GM12878 (cell line): ENCODE data around the gene SLC37A3. TPM values are rescaled to one million over a fixed set of nuclear protein-coding genes. Genes with fewer than 3 reads are reported as not detected.

ENCODE experiments used
- ATAC-seq: fragments of 200-7000 bp; cut with Tn5 transposase; 3 replicates; pipeline ENCODE4 v1.9.1; 2020; ENCODE audit warnings: mild to moderate bottlenecking, moderate library complexity
- BruUV-seq: library from RNA; stranded (reverse); fragments of 400-500 nt; replicated peaks from 2 replicates; lab custom pipeline; 2021; lab: Mats Ljungman, UMichigan
- CTCF ChIA-PET: fragments of 300-600 bp; sonication (Branson Sonifier 250); formaldehyde crosslinking; extraction: SDS; loops from one replicate; lab custom pipeline; 2021; ENCODE audit warnings: inconsistent platforms; lab: Yijun Ruan, JAX
- POLR2A ChIA-PET: fragments of 350-600 bp; formaldehyde crosslinking; extraction: SDS; loops from one replicate; lab custom pipeline; 2021; ENCODE audit warnings: inconsistent platforms; lab: Charles Lee
- RAD21 ChIA-PET: fragments of 300-600 bp; sonication (Branson Sonifier 250); formaldehyde crosslinking; loops from one replicate; lab custom pipeline; 2023; ENCODE audit warnings: antibody characterized with exemption; ENCODE audit not compliant: unreplicated experiment; lab: Charles Lee
- SMC1A ChIA-PET: fragments of 300-600 bp; sonication (Branson Sonifier 250); formaldehyde crosslinking; loops from one replicate; lab custom pipeline; 2023; ENCODE audit not compliant: unreplicated experiment, uncharacterized antibody; lab: Charles Lee
- DNase-seq: peaks from one replicate; pipeline ENCODE4 v3.0.0-alpha.2; 2011; ENCODE audit warnings: low read depth, low spot score
- FAIRE-seq: peaks from 3 replicates; lab custom pipeline; 2011; peaks lifted over from hg19 to GRCh38; lab: Jason Lieb, UNC
- H2AFZ ChIP-seq: 2 replicates; pipeline ENCODE4 v1.6.0; 2011; ENCODE audit warnings: low read depth, low read length, control low read depth; ENCODE audit not compliant: control insufficient read depth
- H3K27ac ChIP-seq: 2 replicates; pipeline ENCODE4 v1.5.1; 2011; ENCODE audit warnings: control low read depth; ENCODE audit not compliant: control insufficient read depth, insufficient read depth
- H3K27me3 ChIP-seq, 2 experiments: replicated peaks in 1 of 2; 2 replicates each; pipeline versions ENCODE4 v1.6.0 to v1.6.1; 2011; ENCODE audit warnings: low read length in 1 of 2; ENCODE audit not compliant: control insufficient read depth in 2 of 2, insufficient read depth in 2 of 2
- H3K36me3 ChIP-seq, 2 experiments: 2 replicates each; pipeline ENCODE4 v1.5.1; 2011; ENCODE audit warnings: low read length in 1 of 2; ENCODE audit not compliant: control insufficient read depth in 2 of 2, insufficient read depth in 2 of 2
- H3K4me1 ChIP-seq: 2 replicates; pipeline ENCODE4 v1.6.1; 2011; ENCODE audit warnings: mild to moderate bottlenecking, low read length, moderate library complexity, mixed read lengths; ENCODE audit not compliant: control insufficient read depth, insufficient read depth
- H3K4me2 ChIP-seq: 2 replicates; pipeline ENCODE4 v1.6.0; 2011; ENCODE audit warnings: control low read depth; ENCODE audit not compliant: control insufficient read depth, insufficient read depth
- H3K4me3 ChIP-seq: fragments of 200-600 bp; sonication (generic); 2 replicates; pipeline ENCODE4 v1.5.1; 2016
- H3K79me2 ChIP-seq: 2 replicates; pipeline ENCODE4 v1.6.0; 2011; ENCODE audit warnings: low read length; ENCODE audit not compliant: control insufficient read depth, insufficient read depth
- H3K9ac ChIP-seq: 2 replicates; pipeline ENCODE4 v1.8.0; 2011; ENCODE audit warnings: low read length, control low read depth, mixed read lengths; ENCODE audit not compliant: control insufficient read depth, insufficient read depth
- H3K9me3 ChIP-seq: replicated peaks from 3 replicates; pipeline ENCODE4 v1.5.1; 2011; ENCODE audit warnings: mild to moderate bottlenecking, low read length; ENCODE audit not compliant: control insufficient read depth, insufficient read depth
- H4K20me1 ChIP-seq: 2 replicates; pipeline ENCODE4 v1.6.0; 2011; ENCODE audit not compliant: control insufficient read depth, insufficient read depth
- BRCA1 ChIP-seq: IDR thresholded peaks from 2 replicates; pipeline ENCODE4 v1.6.1; 2011; ENCODE audit warnings: low read depth, low read length, improper control_type of control experiment
- CBX3 ChIP-seq: fragments of 200-600 bp; sonication (generic); IDR thresholded peaks from 2 replicates; pipeline ENCODE4 v1.6.1; 2016; ENCODE audit warnings: low read depth, borderline replicate concordance
- CBX5 ChIP-seq: sonication (generic); IDR thresholded peaks from 2 replicates; pipeline ENCODE4 v1.6.1; 2016; ENCODE audit warnings: low read depth, moderate library complexity, mild to moderate bottlenecking, inconsistent platforms
- CEBPB ChIP-seq, 2 experiments: fragments of 150-350 bp in 1 of 2; IDR thresholded peaks; 2 replicates each; pipeline ENCODE4 v1.6.1; 2012 to 2014; ENCODE audit warnings: low read depth in 2 of 2, low read length in 2 of 2, borderline replicate concordance in 1 of 2, inconsistent platforms in 1 of 2
- CHD1 ChIP-seq: IDR thresholded peaks from 2 replicates; pipeline ENCODE4 v1.6.1; 2012; ENCODE audit warnings: low read depth, low read length, improper control_type of control experiment
- EZH2 ChIP-seq: IDR thresholded peaks from 2 replicates; pipeline ENCODE4 v1.6.1; 2012; ENCODE audit warnings: low read depth, mild to moderate bottlenecking, control low read depth, inconsistent platforms, low read length, borderline replicate concordance; ENCODE audit not compliant: control insufficient read depth
- NFIC ChIP-seq: IDR thresholded peaks from 2 replicates; pipeline ENCODE4 v1.6.1; 2012; ENCODE audit warnings: low read depth, mild to moderate bottlenecking, inconsistent platforms, low read length, moderate library complexity
- NR2F1 ChIP-seq: fragments of 450-650 bp; conservative IDR thresholded peaks from 2 replicates; pipeline ENCODE4 v1.6.1; 2017; ENCODE audit warnings: mild to moderate bottlenecking
- POLR2A ChIP-seq: IDR thresholded peaks from 2 replicates; pipeline ENCODE4 v1.6.1; 2011; ENCODE audit warnings: low read depth, mild to moderate bottlenecking, low read length
- SMARCA5 ChIP-seq: fragments of 450-650 bp; IDR thresholded peaks from 2 replicates; pipeline ENCODE4 v1.6.1; 2017; ENCODE audit warnings: mild to moderate bottlenecking
- SREBF1 ChIP-seq: IDR thresholded peaks from 2 replicates; pipeline ENCODE4 v1.6.1; 2012; ENCODE audit warnings: mild to moderate bottlenecking, low read length
- SREBF2 ChIP-seq: IDR thresholded peaks from 2 replicates; pipeline ENCODE4 v1.6.1; 2012; ENCODE audit warnings: mild to moderate bottlenecking, low read length
- TAF1 ChIP-seq: IDR thresholded peaks from 2 replicates; pipeline ENCODE4 v1.6.1; 2011; ENCODE audit warnings: mild to moderate bottlenecking, low read depth, low read length, borderline replicate concordance
- TCF12 ChIP-seq: IDR thresholded peaks from 2 replicates; pipeline ENCODE4 v1.6.1; 2011; ENCODE audit warnings: low read depth, mild to moderate bottlenecking, low read length
- TCF7 ChIP-seq: IDR thresholded peaks from 2 replicates; pipeline ENCODE4 v1.6.1; 2014; ENCODE audit warnings: antibody characterized with exemption, borderline replicate concordance
- WGBS: methylation state at CpG from one replicate; pipeline ENCODE4 v1.1.6; 2016; ENCODE audit warnings: low lambda C conversion rate; ENCODE audit not compliant: insufficient replicate concordance, insufficient coverage; ENCODE audit errors: missing lambda C conversion rate; 5-methylcytosine and 5-hydroxymethylcytosine counted together
- in situ Hi-C: fragments of 300-500 bp; cut with MboI; formaldehyde crosslinking; loops from 9 replicates; pipeline ENCODE4 v1.14.3; 2018; ENCODE audit warnings: mixed read lengths
- intact Hi-C: fragments of 100-400 bp; cut with micrococcal nuclease; formaldehyde crosslinking; loops from one replicate; pipeline ENCODE4 v1.14.2; 2022; ENCODE audit not compliant: unreplicated experiment
- polyA plus RNA-seq, 11 experiments: library from polyadenylated mRNA; depleted of rRNA in 4 of 11; unstranded in 6 of 11; stranded (reverse) in 5 of 11; fragments of >200 nt; fragmentation: Nextera tagmentation in 4 of 11; fragmentation: Illumina TruSeq in 1 of 11; extraction: Ambion mirVana in 4 of 11; extraction: Trizol in 1 of 11; gene quantifications; 1 replicate in 1 of 11; 2 replicates in 10 of 11; pipeline versions ENCODE4 v1.2.1 to v1.2.3, GENCODE V29; 2011 to 2016; ENCODE audit warnings: inconsistent platforms in 2 of 11, missing spikeins in 2 of 11, low read depth in 1 of 11
- total RNA-seq, 4 experiments: library from RNA; depleted of rRNA in 3 of 4; stranded (reverse); fragments of >200 nt in 3 of 4; fragmentation: Illumina TruSeq in 1 of 4; extraction: Trizol in 1 of 4; gene quantifications; 2 replicates each; pipeline versions ENCODE4 v1.2.1 to v1.2.3, GENCODE V29; 2013 to 2021
- TF ChIP-seq, protein P1 (sequence below): IDR thresholded peaks from 2 replicates; pipeline ENCODE4 v1.6.1; 2012; ENCODE audit warnings: low read depth, low read length, improper control_type of control experiment
- TF ChIP-seq, protein P2 (sequence below): IDR thresholded peaks from 2 replicates; pipeline ENCODE4 v1.6.1; 2011; ENCODE audit warnings: borderline replicate concordance, low read depth, mild to moderate bottlenecking, moderate library complexity, low read length; ENCODE audit not compliant: insufficient read depth, poor library complexity, severe bottlenecking
- TF ChIP-seq, protein P3 (sequence below): fragments of 450-650 bp; IDR thresholded peaks from 2 replicates; pipeline ENCODE4 v1.6.1; 2018; ENCODE audit warnings: mild to moderate bottlenecking, low read depth, moderate library complexity; ENCODE audit not compliant: partially characterized antibody
- TF ChIP-seq, protein P4 (sequence below): IDR thresholded peaks from 2 replicates; pipeline ENCODE4 v1.6.1; 2011; ENCODE audit warnings: low read depth, mild to moderate bottlenecking, low read length, moderate library complexity, borderline replicate concordance; ENCODE audit errors: extremely low read depth

The SLC37A3 gene
- total and polyA plus RNA-seq, 10 of the 15 experiments (the other 5 are each of a cell fraction or from before 2014, with no cell fraction given): 3.7 to 13.6 (median 11.0) TPM

DNA sequence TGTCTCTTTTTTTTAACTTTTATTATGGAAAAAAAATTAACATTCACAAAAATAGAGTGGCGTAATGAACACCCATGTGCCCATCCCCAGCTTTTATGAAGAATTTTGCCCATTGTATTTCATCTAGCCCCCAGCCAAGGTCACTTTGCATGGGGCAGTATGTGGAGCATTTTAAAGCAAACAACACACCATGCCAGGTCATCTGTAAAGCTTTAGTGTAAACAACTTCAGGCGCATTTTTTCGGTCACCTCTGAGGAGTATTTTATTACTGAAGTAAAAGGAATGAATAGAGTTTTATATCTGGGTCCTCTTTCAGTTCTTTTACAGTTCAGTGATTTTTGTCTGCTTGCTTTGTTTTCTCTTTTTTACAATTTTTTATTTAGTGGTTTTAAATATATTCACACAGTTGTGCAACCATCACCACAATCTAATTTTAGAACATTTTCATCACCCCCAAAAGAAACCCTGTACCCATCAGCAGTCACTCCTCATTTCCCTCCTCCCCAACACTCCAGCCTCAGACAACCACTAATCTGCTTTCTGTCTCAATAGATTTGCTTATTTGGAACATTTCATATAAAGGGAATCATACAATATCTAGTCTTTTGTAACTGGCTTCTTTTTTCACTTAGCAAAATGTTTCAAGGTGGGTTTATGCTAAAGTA lies 87.9 kb downstream of the SLC37A3 start:
- no TSS peak for BruUV-seq
- no peaks in the 10 kb centered on the region; a peak in 1 of 4 replicates for H3K27me3 ChIP-seq
- no peaks in the 10 kb centered on the region for H3K36me3 ChIP-seq
- TF ChIP-seq BRCA1 (no peak), TAF1 (no peak), SREBF2 (no peak), CEBPB (IDR thresholded peaks at IDR 0.05; ENCODE audit: borderline replicate concordance in 1 of 2, low read depth in 2 of 2, low read length in 2 of 2) (no peak), CBX3 (no peak), CBX5 (no peak), SREBF1 (no peak), NFIC (no peak), SMARCA5 (no peak), NR2F1 (no peak), TCF12 (no peak), TCF7 (no peak), POLR2A (no peak), CHD1 (no peak), EZH2 (no peak)
- TF ChIP-seq, protein P1, sequence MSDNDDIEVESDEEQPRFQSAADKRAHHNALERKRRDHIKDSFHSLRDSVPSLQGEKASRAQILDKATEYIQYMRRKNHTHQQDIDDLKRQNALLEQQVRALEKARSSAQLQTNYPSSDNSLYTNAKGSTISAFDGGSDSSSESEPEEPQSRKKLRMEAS: no peak
- TF ChIP-seq, protein P2, sequence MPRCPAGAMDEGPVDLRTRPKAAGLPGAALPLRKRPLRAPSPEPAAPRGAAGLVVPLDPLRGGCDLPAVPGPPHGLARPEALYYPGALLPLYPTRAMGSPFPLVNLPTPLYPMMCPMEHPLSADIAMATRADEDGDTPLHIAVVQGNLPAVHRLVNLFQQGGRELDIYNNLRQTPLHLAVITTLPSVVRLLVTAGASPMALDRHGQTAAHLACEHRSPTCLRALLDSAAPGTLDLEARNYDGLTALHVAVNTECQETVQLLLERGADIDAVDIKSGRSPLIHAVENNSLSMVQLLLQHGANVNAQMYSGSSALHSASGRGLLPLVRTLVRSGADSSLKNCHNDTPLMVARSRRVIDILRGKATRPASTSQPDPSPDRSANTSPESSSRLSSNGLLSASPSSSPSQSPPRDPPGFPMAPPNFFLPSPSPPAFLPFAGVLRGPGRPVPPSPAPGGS: no peak
- TF ChIP-seq, protein P3, sequence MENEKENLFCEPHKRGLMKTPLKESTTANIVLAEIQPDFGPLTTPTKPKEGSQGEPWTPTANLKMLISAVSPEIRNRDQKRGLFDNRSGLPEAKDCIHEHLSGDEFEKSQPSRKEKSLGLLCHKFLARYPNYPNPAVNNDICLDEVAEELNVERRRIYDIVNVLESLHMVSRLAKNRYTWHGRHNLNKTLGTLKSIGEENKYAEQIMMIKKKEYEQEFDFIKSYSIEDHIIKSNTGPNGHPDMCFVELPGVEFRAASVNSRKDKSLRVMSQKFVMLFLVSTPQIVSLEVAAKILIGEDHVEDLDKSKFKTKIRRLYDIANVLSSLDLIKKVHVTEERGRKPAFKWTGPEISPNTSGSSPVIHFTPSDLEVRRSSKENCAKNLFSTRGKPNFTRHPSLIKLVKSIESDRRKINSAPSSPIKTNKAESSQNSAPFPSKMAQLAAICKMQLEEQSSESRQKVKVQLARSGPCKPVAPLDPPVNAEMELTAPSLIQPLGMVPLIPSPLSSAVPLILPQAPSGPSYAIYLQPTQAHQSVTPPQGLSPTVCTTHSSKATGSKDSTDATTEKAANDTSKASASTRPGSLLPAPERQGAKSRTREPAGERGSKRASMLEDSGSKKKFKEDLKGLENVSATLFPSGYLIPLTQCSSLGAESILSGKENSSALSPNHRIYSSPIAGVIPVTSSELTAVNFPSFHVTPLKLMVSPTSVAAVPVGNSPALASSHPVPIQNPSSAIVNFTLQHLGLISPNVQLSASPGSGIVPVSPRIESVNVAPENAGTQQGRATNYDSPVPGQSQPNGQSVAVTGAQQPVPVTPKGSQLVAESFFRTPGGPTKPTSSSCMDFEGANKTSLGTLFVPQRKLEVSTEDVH: no peak
- TF ChIP-seq, protein P4, sequence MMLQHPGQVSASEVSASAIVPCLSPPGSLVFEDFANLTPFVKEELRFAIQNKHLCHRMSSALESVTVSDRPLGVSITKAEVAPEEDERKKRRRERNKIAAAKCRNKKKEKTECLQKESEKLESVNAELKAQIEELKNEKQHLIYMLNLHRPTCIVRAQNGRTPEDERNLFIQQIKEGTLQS: no peak
- ATAC-seq (no peak), FAIRE-seq (no peak), DNase-seq (no peak)
- ChIA-PET CTCF (no interaction called here), SMC1A (interaction anchor here (0.7 kb wide), 1 partner anchor 13 kb away, joined by 3 read pairs; no protein-coding TSS in a partner anchor), RAD21 (no interaction called here), POLR2A (no interaction called here)
- H3K9ac ChIP-seq: no peak overlapping the region
- H3K79me2 ChIP-seq: no peaks in the 10 kb centered on the region
- in situ Hi-C loops: no loop called here
- H3K4me2 ChIP-seq: no peak overlapping the region
- no peak overlapping the region for H3K27ac ChIP-seq
- H3K4me3 ChIP-seq: no peak overlapping the region
- no peaks in the 10 kb centered on the region for H3K4me1 ChIP-seq
- no peaks in the 10 kb centered on the region for H4K20me1 ChIP-seq
- intact Hi-C loops: no loop called here
- H3K9me3 ChIP-seq: no peaks in the 10 kb centered on the region; the same call in 2 of the 3 replicates
- WGBS: 74% methylated on average over 3 of the region's 3 CpGs
- no peak overlapping the region for H2AFZ ChIP-seq
